ENCODE data around the gene SCAMP5. TPM values are rescaled to one million over a fixed set of nuclear protein-coding genes. Genes with fewer than 3 reads are reported as not detected.

Gene SCAMP5
- total and polyA plus RNA-seq, 2 of the 13 experiments (the other 11 are each of a cell fraction or from before 2014, with no cell fraction given): 34.3 to 49.0 TPM

GRCh38 chr15:75030424-75030823 is 35.1 kb downstream of the SCAMP5 start:
- in situ Hi-C loops (cut with HindIII; ENCODE audit: extremely low pct_ligation_motif_present, low pct_unique_long_range_greater_than_20kb): no loop called here
- DNase-seq (ENCODE audit: low spot score): no peak
- peaks cover 0 to 4% of the 10 kb centered on the region in 2 experiments; a peak in 3 of 5 replicates for H3K36me3 ChIP-seq (replicated peaks in 1 of 2; ENCODE audit: control insufficient read depth in 1 of 2, insufficient read depth in 2 of 2, low read length in 2 of 2)
- H3K4me3 ChIP-seq (replicated peaks in 1 of 3; ENCODE audit: insufficient read depth in 1 of 3, low read depth in 2 of 3, low read length in 3 of 3): no peak overlapping the region
- no peaks in the 10 kb centered on the region for H3K27me3 ChIP-seq (ENCODE audit: control insufficient read depth in 1 of 2, insufficient read depth in 2 of 2, low read length in 2 of 2)
- no peak overlapping the region for H3K9ac ChIP-seq (ENCODE audit: insufficient read depth, low read depth, low read length)
- peaks cover 28% of the 10 kb centered on the region for H3K4me1 ChIP-seq (ENCODE audit: insufficient read depth, low read length)
- H3K27ac ChIP-seq (ENCODE audit: extremely low read length, insufficient read depth, low read length): no peak overlapping the region
- peaks cover under 1% of the 10 kb centered on the region for H3K79me2 ChIP-seq (ENCODE audit: insufficient read depth, low read length)
- no peak for ATAC-seq
- no peak for TF ChIP-seq CSRNP1 (CRISPR knock-in tag; IDR thresholded peaks at IDR 0.05)
- TF ChIP-seq ZNF563 (CRISPR knock-in tag; IDR thresholded peaks at IDR 0.05): no peak
- no peak for TF ChIP-seq ZNF160 (CRISPR knock-in tag; IDR thresholded peaks at IDR 0.05)
- TF ChIP-seq NR2F2 (IDR thresholded peaks at IDR 0.05; ENCODE audit: borderline replicate concordance, low read depth): no peak
- no peak for TF ChIP-seq CSRNP2 (CRISPR knock-in tag; conservative IDR thresholded peaks at IDR 0.05; ENCODE audit: low read depth)
- no peak for TF ChIP-seq KLF13 (CRISPR knock-in tag; IDR thresholded peaks at IDR 0.05)
- TF ChIP-seq GTF3A (CRISPR knock-in tag; conservative IDR thresholded peaks at IDR 0.05): no peak
- TF ChIP-seq ZNF570 (CRISPR knock-in tag; IDR thresholded peaks at IDR 0.05; ENCODE audit: borderline replicate concordance): no peak
- TF ChIP-seq HMGXB4 (CRISPR knock-in tag; IDR thresholded peaks at IDR 0.05; ENCODE audit: borderline replicate concordance in 1 of 2, low read depth in 1 of 2): no peak
- no peak for TF ChIP-seq FIP1L1 (IDR thresholded peaks at IDR 0.05; ENCODE audit: borderline replicate concordance, insufficient read depth, low read depth, low read length)
- TF ChIP-seq ZNF138 (CRISPR knock-in tag; IDR thresholded peaks at IDR 0.05; ENCODE audit: low read depth): no peak
- no peak for TF ChIP-seq ZNF232 (CRISPR knock-in tag; IDR thresholded peaks at IDR 0.05; ENCODE audit: borderline replicate concordance)
- TF ChIP-seq ZNF772 (CRISPR knock-in tag; IDR thresholded peaks at IDR 0.05): no peak
- TF ChIP-seq HDAC1 (CRISPR knock-in tag; IDR thresholded peaks at IDR 0.05): no peak
- TF ChIP-seq FOSL1 (CRISPR knock-in tag; IDR thresholded peaks at IDR 0.05; ENCODE audit: borderline replicate concordance): no peak
- CTCF ChIA-PET (ENCODE audit: low intra/inter-chr PET ratio, low total read pairs): interaction anchor here (1.1 to 2.7 kb wide), 3 partner anchors 172 to 174 kb away, joined by 4 to 37 read pairs (median 10); partner anchors contain the start of gene C15orf39
- no peak for FAIRE-seq
- 76% methylated on average over 4 of the region's 4 CpGs for WGBS (ENCODE audit: low lambda C conversion rate)
- H4K20me1 ChIP-seq (ENCODE audit: insufficient read depth, low read length): no peaks in the 10 kb centered on the region
- no peak overlapping the region for H2AFZ ChIP-seq (ENCODE audit: low read length)
- no peaks in the 10 kb centered on the region for H3K9me3 ChIP-seq (ENCODE audit: low read length)
- no TSS peak for BruUV-seq (replicated peaks)
- POLR2A ChIA-PET: interaction anchor here (0.6 to 2.3 kb wide), 2 partner anchors 135 to 171 kb away, joined by 5 to 8 read pairs; partner anchors contain the start of gene C15orf39
- intact Hi-C loops (cut with micrococcal nuclease; ENCODE audit: unreplicated experiment): loop anchor here (10.0 kb wide), 1 partner anchor 274 kb away; no protein-coding TSS in a partner anchor
- no peak overlapping the region for H3K4me2 ChIP-seq (ENCODE audit: low read depth, low read length)

Data from HepG2 (cell line).